T-helper 2 cell treated with Interferon-gamma antibody and Interleukin-4, amounts not matched to agents 5 μg/mL and 100 μg/mL, for 36 hours (primary cell): ENCODE measurements around the gene TPGS1.

ENCODE experiments used
- DNase-seq: peaks from one replicate; pipeline ENCODE4 v3.0.0; 2021; ENCODE audit warnings: low spot score
- H3K27ac Mint-ChIP-seq: one replicate; pipeline ENCODE4 v1.8.0; 2021; ENCODE audit warnings: mild to moderate bottlenecking, mixed read lengths
- H3K27me3 Mint-ChIP-seq: one replicate; pipeline ENCODE4 v1.8.0; 2021; ENCODE audit warnings: low read depth, mixed read lengths
- H3K36me3 Mint-ChIP-seq: one replicate; pipeline ENCODE4 v1.8.0; 2021; ENCODE audit warnings: low read depth, mixed read lengths
- H3K4me1 Mint-ChIP-seq: one replicate; pipeline ENCODE4 v1.8.0; 2021; ENCODE audit warnings: low read depth, mixed read lengths
- H3K4me3 Mint-ChIP-seq: one replicate; pipeline ENCODE4 v1.8.0; 2022; ENCODE audit warnings: mild to moderate bottlenecking, moderate library complexity, mixed read lengths
- H3K9me3 Mint-ChIP-seq: one replicate; pipeline ENCODE4 v1.8.0; 2021; ENCODE audit warnings: mixed read lengths

Gene TPGS1

GRCh38 chr19:530134-531008, 23.1 kb downstream of the TPGS1 start:
- H3K4me1 Mint-ChIP-seq, result peaks cover 5% of the 10 kb centered on the region
- peaks cover 5% of the 10 kb centered on the region for H3K27me3 Mint-ChIP-seq
- peak overlapping the region; percentile 84 for H3K27ac Mint-ChIP-seq
- no peak for DNase-seq
- no peaks in the 10 kb centered on the region for H3K36me3 Mint-ChIP-seq
- H3K4me3 Mint-ChIP-seq, result peak overlapping the region; percentile 81
- H3K9me3 Mint-ChIP-seq, result no peaks in the 10 kb centered on the region

GRCh38 chr19:531009-531752, 23.9 kb downstream of the TPGS1 start:
- peak; percentile 93 for DNase-seq
- no peaks in the 10 kb centered on the region for H3K9me3 Mint-ChIP-seq
- H3K4me1 Mint-ChIP-seq, result peaks cover 5% of the 10 kb centered on the region
- peak overlapping the region; percentile 81 for H3K4me3 Mint-ChIP-seq
- peaks cover 3% of the 10 kb centered on the region for H3K27me3 Mint-ChIP-seq
- no peaks in the 10 kb centered on the region for H3K36me3 Mint-ChIP-seq
- H3K27ac Mint-ChIP-seq, result peak overlapping the region; percentile 84

GRCh38 chr19:531753-532560, 24.7 kb downstream of the TPGS1 start, which contains the start of gene CDC34:
Gene CDC34, plus strand, starts transcription at chr19:531760. Its CDS starts 172 bp downstream, at chr19:531932.
- no peaks in the 10 kb centered on the region for H3K27me3 Mint-ChIP-seq
- H3K4me1 Mint-ChIP-seq, result peaks cover 3% of the 10 kb centered on the region
- peak within 1 kb of the TSS; percentile 84 for H3K27ac Mint-ChIP-seq
- DNase-seq, result no peak
- peak within 1 kb of the TSS; percentile 81 for H3K4me3 Mint-ChIP-seq
- H3K9me3 Mint-ChIP-seq, result no peaks in the 10 kb centered on the region
- H3K36me3 Mint-ChIP-seq, result no peaks in the 10 kb centered on the region

GRCh38 chr19:532561-533363, 25.5 kb downstream of the TPGS1 start:
- H3K36me3 Mint-ChIP-seq, result no peaks in the 10 kb centered on the region
- H3K27me3 Mint-ChIP-seq, result no peaks in the 10 kb centered on the region
- H3K4me1 Mint-ChIP-seq, result peaks cover 3% of the 10 kb centered on the region
- H3K27ac Mint-ChIP-seq, result peak overlapping the region; percentile 79
- no peaks in the 10 kb centered on the region for H3K9me3 Mint-ChIP-seq
- DNase-seq, result peak; percentile 34
- H3K4me3 Mint-ChIP-seq, result peak overlapping the region; percentile 79

- peak overlapping the region; percentile 79 for H3K4me3 Mint-ChIP-seq
- H3K27ac Mint-ChIP-seq, result no peak overlapping the region
- H3K27me3 Mint-ChIP-seq, result no peaks in the 10 kb centered on the region
- H3K4me1 Mint-ChIP-seq, result peaks cover 3% of the 10 kb centered on the region
- DNase-seq, result no peak
- H3K36me3 Mint-ChIP-seq, result peaks cover 6% of the 10 kb centered on the region
- no peaks in the 10 kb centered on the region for H3K9me3 Mint-ChIP-seq
These were observed 26.2 kb downstream of the TPGS1 start for GRCh38 chr19:533364-534058.

- H3K36me3 Mint-ChIP-seq, result peaks cover 6% of the 10 kb centered on the region
- peak overlapping the region; percentile 79 for H3K4me3 Mint-ChIP-seq
- H3K27ac Mint-ChIP-seq, result no peak overlapping the region
- DNase-seq, result no peak
- H3K4me1 Mint-ChIP-seq, result peaks cover 3% of the 10 kb centered on the region
- no peaks in the 10 kb centered on the region for H3K9me3 Mint-ChIP-seq
- H3K27me3 Mint-ChIP-seq, result no peaks in the 10 kb centered on the region
These were observed 26.8 kb downstream of the TPGS1 start for GRCh38 chr19:534088-534487.

GRCh38 chr19:535017-535835, 27.9 kb downstream of the TPGS1 start:
- no peak overlapping the region for H3K27ac Mint-ChIP-seq
- H3K27me3 Mint-ChIP-seq, result no peaks in the 10 kb centered on the region

GRCh38 chr19:536031-536880, 29.0 kb downstream of the TPGS1 start:
- Mint-ChIP-seq H3K4me1 (peaks cover 2% of the 10 kb centered on the region), H3K4me3 (no peak overlapping the region), H3K9me3 (no peaks in the 10 kb centered on the region), H3K36me3 (peaks cover 6% of the 10 kb centered on the region), H3K27ac (no peak overlapping the region), H3K27me3 (no peaks in the 10 kb centered on the region)
- DNase-seq, result no peak

More at GRCh38 chr19:535017-535835, 27.9 kb downstream of the TPGS1 start:
- Mint-ChIP-seq H3K9me3 (no peaks in the 10 kb centered on the region), H3K4me1 (peaks cover 2% of the 10 kb centered on the region), H3K4me3 (peak overlapping the region; percentile 60), H3K36me3 (peaks cover 6% of the 10 kb centered on the region)
- DNase-seq, result no peak

GRCh38 chr19:536881-537404, 29.6 kb downstream of the TPGS1 start:
- Mint-ChIP-seq H3K36me3 (peaks cover 6% of the 10 kb centered on the region), H3K27ac (no peak overlapping the region), H3K4me3 (no peak overlapping the region), H3K4me1 (peaks cover 2% of the 10 kb centered on the region), H3K9me3 (no peaks in the 10 kb centered on the region), H3K27me3 (no peaks in the 10 kb centered on the region)
- no peak for DNase-seq

GRCh38 chr19:538641-539428, 31.5 kb downstream of the TPGS1 start:
- Mint-ChIP-seq H3K9me3 (no peaks in the 10 kb centered on the region), H3K4me3 (no peak overlapping the region), H3K36me3 (peaks cover 8% of the 10 kb centered on the region), H3K27me3 (no peaks in the 10 kb centered on the region), H3K4me1 (peaks cover 4% of the 10 kb centered on the region), H3K27ac (no peak overlapping the region)
- DNase-seq, result no peak
